Activated CD4-positive, alpha-beta memory T cell treated with anti-CD3 and anti-CD28 coated beads, Interleukin-2, amount 10 ng/mL, durations not matched to agents 7 days and 5 days (primary cell): ENCODE results near the gene GID8. TPM values are rescaled to one million over a fixed set of nuclear protein-coding genes. Genes with fewer than 3 reads are reported as not detected.

Experiments used
- CTCF ChIA-PET: fragments of 350-600 bp; sonication (Branson Sonifier 250); formaldehyde crosslinking; loops from one replicate; lab custom pipeline; 2021; ENCODE audit warnings: antibody characterized with exemption, inconsistent platforms; lab: Charles Lee
- POLR2A ChIA-PET: fragments of 350-600 bp; sonication (Branson Sonifier 250); formaldehyde crosslinking; loops from one replicate; lab custom pipeline; 2021; ENCODE audit warnings: antibody characterized with exemption; lab: Charles Lee
- DNase-seq: peaks from one replicate; pipeline ENCODE4 v3.0.0-alpha.2; 2020
- H3K27ac Mint-ChIP-seq: one replicate; pipeline ENCODE4 v1.8.0; 2021; ENCODE audit warnings: mild to moderate bottlenecking, mixed read lengths
- H3K27me3 Mint-ChIP-seq: one replicate; pipeline ENCODE4 v1.8.0; 2021; ENCODE audit warnings: mixed read lengths
- H3K36me3 Mint-ChIP-seq: one replicate; pipeline ENCODE4 v1.8.0; 2021; ENCODE audit warnings: low read depth, mixed read lengths
- H3K4me1 Mint-ChIP-seq: one replicate; pipeline ENCODE4 v1.8.0; 2021; ENCODE audit warnings: mixed read lengths
- H3K4me3 Mint-ChIP-seq: one replicate; pipeline ENCODE4 v1.8.0; 2021; ENCODE audit warnings: mild to moderate bottlenecking, mixed read lengths
- H3K9me3 Mint-ChIP-seq: one replicate; pipeline ENCODE4 v1.8.0; 2021; ENCODE audit warnings: mixed read lengths
- total RNA-seq, 2 experiments: library from RNA; stranded (reverse); gene quantifications; one replicate each; pipeline ENCODE4 v1.2.3, GENCODE V29; 2021

Gene GID8
- total RNA-seq, 2 experiments from 2014 or later: 31.9 to 32.8 TPM

DNA sequence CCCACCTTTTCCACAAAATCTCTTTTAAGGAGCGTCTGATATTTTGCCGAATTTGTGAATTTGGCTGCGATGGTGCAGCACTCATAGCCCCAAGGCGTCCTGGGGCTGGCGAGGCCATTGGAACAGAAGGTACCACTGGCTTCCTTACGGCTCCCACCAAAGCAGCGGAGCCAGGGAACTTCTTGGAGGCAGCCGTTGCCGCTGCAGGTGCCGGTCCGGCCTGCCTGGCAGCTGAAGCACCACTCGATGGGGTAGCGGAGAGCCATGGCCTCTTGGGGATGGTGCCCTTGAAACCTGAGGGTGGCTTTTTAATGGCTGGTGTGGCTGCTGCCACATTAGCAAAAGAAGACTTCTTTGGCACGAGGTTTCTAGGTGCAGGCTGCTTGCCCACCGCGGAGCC is 41.4 kb upstream of the GID8 start:
- Mint-ChIP-seq H3K9me3 (no peaks in the 10 kb centered on the region), H3K27ac (no peak overlapping the region), H3K4me1 (peaks cover 53% of the 10 kb centered on the region), H3K36me3 (peaks cover 61% of the 10 kb centered on the region), H3K27me3 (no peaks in the 10 kb centered on the region), H3K4me3 (no peak overlapping the region)
- ChIA-PET CTCF (no interaction called here), POLR2A (interaction anchor here (1.1 to 3.6 kb wide), 2 partner anchors 9 to 29 kb away, joined by 5 to 13 read pairs; no protein-coding TSS in a partner anchor)
- no peak for DNase-seq

DNA sequence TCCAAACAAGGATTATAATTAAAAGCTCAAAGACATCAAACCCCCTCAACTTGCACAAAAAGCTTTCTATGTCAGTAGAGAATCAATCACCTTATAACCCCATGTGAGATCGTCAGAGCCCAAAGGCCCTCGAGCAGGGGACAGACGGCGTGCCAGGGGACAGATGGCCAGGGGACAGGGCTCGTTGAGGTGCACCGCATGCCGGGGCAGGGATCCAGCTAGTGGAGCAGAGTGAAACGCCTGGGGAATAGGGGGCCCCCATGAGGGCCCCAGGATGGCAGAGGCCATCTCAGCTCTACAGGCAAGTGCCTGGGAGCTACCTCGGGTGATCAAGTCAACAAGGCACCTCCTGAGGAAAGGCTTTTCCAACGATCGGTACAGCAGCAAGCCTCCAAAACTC is 40.3 kb upstream of the GID8 start:
- CTCF ChIA-PET: interaction anchor here (0.8 to 2.9 kb wide), 2 partner anchors 10 to 26 kb away, joined by 3 to 16 read pairs; no protein-coding TSS in a partner anchor
- Mint-ChIP-seq H3K9me3 (no peaks in the 10 kb centered on the region), H3K27ac (no peak overlapping the region), H3K36me3 (peaks cover 61% of the 10 kb centered on the region), H3K27me3 (no peaks in the 10 kb centered on the region), H3K4me1 (peaks cover 47% of the 10 kb centered on the region), H3K4me3 (no peak overlapping the region)
- POLR2A ChIA-PET: interaction anchor here (1.1 to 7.9 kb wide), 4 partner anchors 10 to 28 kb away, joined by 5 to 88 read pairs (median 10); no protein-coding TSS in a partner anchor
- DNase-seq: no peak

DNA sequence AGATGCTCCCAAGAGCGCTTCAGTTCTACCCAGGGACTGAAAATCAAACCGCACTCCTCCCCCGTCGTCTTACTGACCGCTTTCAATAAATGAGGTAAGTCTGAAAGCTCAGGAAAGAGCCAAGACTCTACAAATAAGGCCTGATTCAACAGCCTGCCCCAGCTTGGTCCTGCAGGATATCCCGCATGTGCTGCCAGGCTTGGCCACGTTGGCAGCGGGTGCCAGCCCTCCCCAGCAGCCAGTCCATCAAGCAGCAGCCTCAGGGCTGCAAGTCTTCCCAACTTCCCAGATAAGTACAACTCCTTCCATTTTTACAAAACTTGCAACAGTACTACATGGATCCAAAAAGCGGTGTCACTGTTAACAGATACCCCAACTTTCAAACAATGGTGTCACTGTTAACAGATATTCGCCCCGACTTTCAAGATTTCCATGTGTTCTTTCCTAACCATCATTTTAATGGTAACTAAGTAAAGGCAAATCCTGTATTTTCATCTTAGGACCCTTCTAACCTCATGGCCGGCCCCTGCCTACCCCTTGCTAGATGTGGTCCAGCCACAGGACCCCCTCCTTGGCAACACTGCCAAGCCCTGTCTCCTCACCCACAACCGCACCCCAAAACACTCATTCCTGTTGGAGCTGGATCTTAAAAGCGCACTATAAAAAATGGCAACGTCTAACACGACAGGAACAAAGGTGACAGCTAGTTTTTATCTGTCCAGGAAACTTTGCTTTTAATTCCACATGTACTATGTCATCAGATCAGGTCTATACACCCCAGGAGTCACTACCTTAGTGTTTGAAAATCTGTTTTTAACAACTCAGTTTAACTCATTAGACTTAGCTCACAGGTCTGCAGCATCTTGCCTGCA is 39.6 kb upstream of the GID8 start:
- no peak overlapping the region for H3K4me3 Mint-ChIP-seq
- peak overlapping the region; percentile 75 for H3K27ac Mint-ChIP-seq
- no peaks in the 10 kb centered on the region for H3K27me3 Mint-ChIP-seq
- CTCF ChIA-PET: interaction anchor here (0.8 to 6.9 kb wide), 5 partner anchors 10 to 37 kb away, joined by 3 to 54 read pairs (median 16); partner anchors contain the start of gene TCFL5
- peaks cover 42% of the 10 kb centered on the region for H3K4me1 Mint-ChIP-seq
- peaks cover 58% of the 10 kb centered on the region for H3K36me3 Mint-ChIP-seq
- no peak for DNase-seq
- H3K9me3 Mint-ChIP-seq: no peaks in the 10 kb centered on the region
- POLR2A ChIA-PET: interaction anchor here (1.0 to 7.9 kb wide), 6 partner anchors 10 to 111 kb away, joined by 3 to 88 read pairs (median 10); partner anchors contain the start of gene GID8

DNA sequence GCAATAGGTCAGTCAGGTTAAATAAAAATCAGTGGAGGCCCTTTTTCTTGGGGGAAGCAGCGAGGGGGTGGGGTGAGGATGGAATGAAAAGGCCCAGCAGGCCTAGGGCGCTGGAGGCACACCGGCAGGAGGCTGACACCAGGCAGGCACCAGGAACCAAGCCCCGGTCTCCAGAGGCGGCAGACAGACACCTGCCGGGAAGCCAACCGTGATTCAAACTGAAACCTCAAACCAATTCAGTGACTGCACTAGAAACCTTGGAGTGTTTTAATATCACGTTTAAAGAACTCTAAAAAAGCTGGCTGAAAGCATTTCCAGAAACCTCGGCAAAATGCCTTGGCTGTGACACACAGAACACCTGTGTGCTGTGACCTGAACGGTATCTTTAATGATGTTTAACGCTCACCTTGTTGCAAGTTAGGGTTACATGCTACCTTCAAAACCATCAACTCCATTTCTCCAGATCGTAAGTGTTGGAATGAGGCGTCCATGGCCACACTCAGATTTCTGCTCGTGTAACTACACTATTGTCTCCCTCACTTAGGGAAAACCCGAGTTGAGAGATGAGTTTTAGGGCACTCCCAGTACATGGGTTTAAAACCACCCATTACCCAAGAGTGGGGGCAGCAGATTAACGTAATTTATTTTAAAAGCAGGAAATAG is 38.8 kb upstream of the GID8 start:
- POLR2A ChIA-PET: interaction anchor here (0.9 to 7.9 kb wide), 7 partner anchors 11 to 110 kb away, joined by 3 to 88 read pairs (median 6); partner anchors contain the start of genes DIDO1 and GID8
- H3K4me3 Mint-ChIP-seq: no peak overlapping the region
- DNase-seq: peak; percentile 57
- peaks cover 42% of the 10 kb centered on the region for H3K4me1 Mint-ChIP-seq
- CTCF ChIA-PET: interaction anchor here (0.6 to 6.9 kb wide), 8 partner anchors 8 to 73 kb away, joined by 3 to 54 read pairs (median 4); partner anchors contain the start of gene TCFL5
- H3K27ac Mint-ChIP-seq: peak overlapping the region; percentile 75
- H3K36me3 Mint-ChIP-seq: peaks cover 58% of the 10 kb centered on the region
- no peaks in the 10 kb centered on the region for H3K9me3 Mint-ChIP-seq
- no peaks in the 10 kb centered on the region for H3K27me3 Mint-ChIP-seq

DNA sequence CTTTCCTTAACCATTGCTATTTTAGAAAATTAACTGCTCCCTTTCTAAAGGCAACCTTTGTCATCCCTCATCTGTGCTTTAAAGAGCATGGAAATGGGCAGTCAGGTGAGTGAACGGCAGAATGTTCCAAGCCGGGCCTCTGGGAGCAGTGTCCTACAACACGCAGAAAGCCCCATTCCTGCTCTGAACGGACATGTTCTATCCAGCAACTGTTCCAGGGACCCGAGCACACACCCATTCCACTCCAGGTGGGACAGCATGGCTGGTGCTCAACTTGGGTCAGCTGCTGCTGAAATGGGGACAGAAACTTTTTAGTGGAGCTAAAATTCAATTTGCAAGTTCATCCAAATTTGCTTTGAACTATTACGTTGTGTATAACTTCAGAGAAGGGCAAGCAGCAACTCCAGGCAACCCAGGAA is 38.3 kb upstream of the GID8 start:
- ChIA-PET CTCF (interaction anchor here (0.6 to 6.9 kb wide), 9 partner anchors 8 to 73 kb away, joined by 3 to 54 read pairs (median 4); partner anchors contain the start of gene TCFL5), POLR2A (interaction anchor here (0.9 to 7.9 kb wide), 5 partner anchors 12 to 38 kb away, joined by 3 to 88 read pairs (median 13); partner anchors contain the start of genes DIDO1 and GID8)
- Mint-ChIP-seq H3K27me3 (no peaks in the 10 kb centered on the region), H3K36me3 (peaks cover 56% of the 10 kb centered on the region), H3K4me1 (peaks cover 44% of the 10 kb centered on the region), H3K4me3 (no peak overlapping the region), H3K9me3 (no peaks in the 10 kb centered on the region), H3K27ac (peak overlapping the region; percentile 16)
- no peak for DNase-seq

DNA sequence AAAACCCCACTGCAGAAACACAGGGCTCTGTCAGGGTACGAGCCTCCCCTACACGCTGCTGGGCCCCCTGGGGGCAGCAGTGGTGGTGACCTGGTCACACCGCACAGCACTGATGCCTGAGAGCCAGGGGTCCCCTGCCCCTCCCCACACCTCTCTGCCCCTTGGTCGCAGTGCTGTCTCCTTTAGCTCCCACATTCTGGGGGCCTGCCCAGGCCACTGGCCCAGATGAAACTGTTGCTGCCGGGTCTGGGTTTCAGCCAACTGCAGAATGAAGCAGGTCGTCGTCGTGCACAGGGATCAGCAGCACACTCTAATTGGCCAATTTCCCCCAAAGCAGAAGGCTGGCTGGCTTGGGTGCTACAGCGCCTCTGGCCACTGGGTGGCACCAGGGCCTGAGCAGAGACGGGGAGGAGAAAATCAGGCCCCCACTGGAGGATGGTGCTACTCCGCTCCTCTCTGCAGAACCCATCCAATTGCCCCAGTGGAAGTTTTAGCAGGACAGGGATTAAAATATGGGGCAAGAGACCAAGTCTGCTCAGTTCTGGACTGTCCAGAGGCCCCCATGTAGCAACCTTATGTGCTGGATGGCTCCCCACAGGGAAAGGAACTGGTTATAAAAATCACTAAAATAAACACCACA is 37.8 kb upstream of the GID8 start:
- CTCF ChIA-PET: interaction anchor here (0.6 to 6.9 kb wide), 9 partner anchors 8 to 72 kb away, joined by 3 to 54 read pairs (median 5); partner anchors contain the start of gene TCFL5
- POLR2A ChIA-PET: interaction anchor here (0.9 to 7.9 kb wide), 6 partner anchors 9 to 37 kb away, joined by 5 to 88 read pairs (median 10); partner anchors contain the start of genes DIDO1 and GID8
- Mint-ChIP-seq H3K4me1 (peaks cover 44% of the 10 kb centered on the region), H3K36me3 (peaks cover 57% of the 10 kb centered on the region), H3K9me3 (no peaks in the 10 kb centered on the region), H3K27me3 (no peaks in the 10 kb centered on the region), H3K27ac (peak overlapping the region; percentile 76), H3K4me3 (no peak overlapping the region)
- peak; percentile 78 for DNase-seq

DNA sequence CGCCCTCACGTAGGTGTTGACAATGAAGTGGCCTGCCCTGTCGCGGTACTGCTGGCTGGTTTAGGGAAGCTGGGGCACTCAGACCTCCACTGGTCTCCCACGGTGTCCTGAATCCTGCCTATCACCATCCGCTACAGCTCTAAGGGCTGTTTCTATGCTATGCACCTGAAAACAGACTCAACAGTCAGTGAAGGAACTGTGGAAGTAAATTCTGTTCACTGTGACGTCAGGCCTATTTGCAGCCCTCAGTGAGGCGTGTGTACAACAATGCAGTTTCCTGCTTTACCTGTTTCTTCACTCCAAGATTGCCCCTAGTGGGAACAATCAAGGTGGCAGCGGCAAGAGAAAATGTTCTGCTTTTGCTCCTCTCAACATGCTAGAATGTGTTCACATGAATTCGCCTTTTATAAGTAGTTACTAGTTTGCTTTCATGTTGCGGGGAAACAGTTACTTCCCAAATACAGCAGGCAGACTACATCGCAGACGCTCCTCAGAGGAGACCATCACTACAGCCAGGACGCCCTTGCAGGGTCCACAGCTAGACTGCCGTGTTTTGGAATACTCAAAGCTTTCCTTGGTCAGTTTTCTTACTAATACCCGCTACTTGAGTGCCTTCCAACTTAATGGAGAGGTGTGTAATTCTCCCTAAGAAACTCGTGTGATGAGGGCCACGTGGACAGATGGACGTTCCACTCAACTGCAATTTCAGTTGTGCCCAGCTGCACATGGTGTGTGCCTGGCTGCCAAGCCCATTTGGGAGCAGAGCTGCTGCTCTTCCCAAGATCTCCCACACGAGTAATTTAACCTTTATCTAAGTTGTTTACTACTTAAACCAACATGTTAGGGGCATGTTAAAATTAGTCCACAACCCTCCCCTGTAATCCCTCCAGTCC is 37.0 kb upstream of the GID8 start:
- no peak overlapping the region for H3K4me3 Mint-ChIP-seq
- CTCF ChIA-PET: interaction anchor here (0.7 to 6.9 kb wide), 10 partner anchors 8 to 304 kb away, joined by 3 to 54 read pairs (median 4); partner anchors contain the start of gene TCFL5
- peak overlapping the region; percentile 76 for H3K27ac Mint-ChIP-seq
- no peaks in the 10 kb centered on the region for H3K9me3 Mint-ChIP-seq
- H3K4me1 Mint-ChIP-seq: peaks cover 44% of the 10 kb centered on the region
- no peaks in the 10 kb centered on the region for H3K27me3 Mint-ChIP-seq
- peaks cover 58% of the 10 kb centered on the region for H3K36me3 Mint-ChIP-seq
- DNase-seq: no peak
- POLR2A ChIA-PET: interaction anchor here (0.6 to 7.9 kb wide), 8 partner anchors 8 to 36 kb away, joined by 3 to 88 read pairs (median 5); partner anchors contain the start of gene GID8

DNA sequence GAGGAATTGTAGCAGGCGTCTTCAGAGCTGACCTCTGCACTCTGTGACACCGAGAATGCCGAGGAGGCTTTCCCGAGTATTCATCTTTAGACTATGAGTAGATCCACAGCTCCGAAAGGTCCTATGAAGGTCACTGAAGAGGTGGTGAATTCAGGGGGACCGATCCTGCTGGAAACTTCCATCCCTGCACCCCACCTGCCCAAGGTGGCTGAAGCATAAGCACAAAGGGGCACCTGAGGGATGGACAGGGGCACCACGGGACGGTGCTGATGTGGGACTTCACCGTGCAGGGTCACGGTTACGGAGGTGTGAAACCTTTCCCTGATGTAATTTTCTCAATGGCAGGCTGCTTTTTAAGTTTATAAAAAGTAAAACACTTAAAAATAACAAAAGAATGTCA is 36.1 kb upstream of the GID8 start:
- Mint-ChIP-seq H3K9me3 (no peaks in the 10 kb centered on the region), H3K4me1 (peaks cover 44% of the 10 kb centered on the region), H3K27me3 (no peaks in the 10 kb centered on the region), H3K27ac (no peak overlapping the region), H3K4me3 (no peak overlapping the region), H3K36me3 (peaks cover 62% of the 10 kb centered on the region)
- CTCF ChIA-PET: interaction anchor here (0.7 to 6.9 kb wide), 9 partner anchors 9 to 303 kb away, joined by 3 to 54 read pairs (median 4); partner anchors contain the start of gene TCFL5
- no peak for DNase-seq
- POLR2A ChIA-PET: interaction anchor here (0.6 to 7.9 kb wide), 8 partner anchors 8 to 35 kb away, joined by 3 to 88 read pairs (median 4); partner anchors contain the start of gene GID8

DNA sequence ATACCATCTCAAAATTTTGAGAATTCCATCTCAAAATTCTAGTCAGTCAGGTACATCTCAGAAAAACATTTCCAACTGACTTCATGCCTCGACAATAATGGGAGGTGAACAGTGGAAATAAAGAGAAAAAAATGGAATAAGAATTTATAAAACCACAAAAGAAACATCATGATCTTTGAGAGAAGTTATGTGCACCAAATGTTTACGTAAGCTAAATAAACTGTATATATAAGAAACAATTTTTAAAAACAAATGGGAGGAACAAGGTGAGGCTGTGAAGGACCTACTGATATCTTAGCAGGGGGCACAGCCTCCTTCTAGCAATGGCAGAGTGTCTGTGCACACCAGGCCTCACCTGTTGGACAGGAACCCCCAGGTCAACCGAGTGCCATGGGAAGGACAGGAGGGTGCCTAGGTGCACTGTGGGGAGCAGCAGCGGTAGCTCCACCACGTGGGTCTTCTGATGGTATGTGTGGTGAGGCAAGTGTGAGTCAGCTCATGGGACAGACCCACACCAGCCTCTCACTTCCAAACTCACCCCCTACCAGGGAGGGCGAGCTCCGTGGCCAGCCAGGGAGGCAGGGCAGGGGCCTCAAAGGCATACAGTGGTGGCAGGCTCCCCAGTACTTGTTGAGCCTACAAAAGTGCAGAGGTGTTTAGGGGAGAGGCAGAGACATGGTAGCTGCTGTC is 34.9 kb upstream of the GID8 start:
- Mint-ChIP-seq H3K27me3 (no peaks in the 10 kb centered on the region), H3K36me3 (peaks cover 72% of the 10 kb centered on the region), H3K4me3 (no peak overlapping the region), H3K4me1 (peaks cover 44% of the 10 kb centered on the region), H3K9me3 (no peaks in the 10 kb centered on the region), H3K27ac (no peak overlapping the region)
- ChIA-PET CTCF (interaction anchor here (1.3 to 6.9 kb wide), 6 partner anchors 11 to 106 kb away, joined by 4 to 54 read pairs (median 6); partner anchors contain the start of gene TCFL5), POLR2A (interaction anchor here (0.9 to 7.9 kb wide), 6 partner anchors 9 to 278 kb away, joined by 3 to 88 read pairs (median 6); partner anchors contain the start of gene DIDO1)
- no peak for DNase-seq

DNA sequence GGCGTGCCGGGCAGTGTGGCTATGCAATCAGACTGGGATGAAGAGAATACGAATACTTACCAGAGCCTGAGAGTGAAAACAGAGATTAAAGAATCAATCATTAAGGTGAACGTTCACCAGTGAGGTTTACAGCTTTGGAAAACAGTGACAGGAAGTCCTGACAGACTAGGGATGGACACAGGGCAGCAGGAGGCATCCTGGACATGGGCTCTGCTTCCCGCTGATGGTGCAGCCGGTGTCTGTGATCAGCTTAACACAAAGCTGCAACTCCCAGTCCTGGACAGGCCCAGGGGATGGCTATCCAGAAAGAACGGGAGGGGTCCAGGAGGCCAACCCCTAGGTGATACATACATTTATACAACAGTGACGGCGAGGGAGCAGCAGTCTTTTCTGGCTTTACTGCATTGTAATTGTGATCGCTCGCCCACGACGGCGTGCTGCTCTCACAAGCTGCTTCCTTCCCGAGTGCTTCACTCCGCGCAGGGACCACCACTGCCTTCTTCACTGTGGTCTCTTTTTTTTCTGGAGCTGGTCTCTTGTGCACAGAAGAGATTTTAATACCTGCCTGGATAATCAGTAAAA is 32.3 kb upstream of the GID8 start:
- ChIA-PET POLR2A (interaction anchor here (1.0 kb wide), 1 partner anchor 12 kb away, joined by 3 read pairs; no protein-coding TSS in a partner anchor), CTCF (no interaction called here)
- no peak overlapping the region for H3K27ac Mint-ChIP-seq
- no peak overlapping the region for H3K4me3 Mint-ChIP-seq
- H3K4me1 Mint-ChIP-seq: peaks cover 30% of the 10 kb centered on the region
- H3K36me3 Mint-ChIP-seq: peaks cover 85% of the 10 kb centered on the region
- no peak for DNase-seq
- H3K27me3 Mint-ChIP-seq: no peaks in the 10 kb centered on the region
- H3K9me3 Mint-ChIP-seq: no peaks in the 10 kb centered on the region
